GM18873 (cell line): Measurements from ENCODE around the gene TM9SF4.

Source experiments
- ATAC-seq: cut with Tn5 transposase; IDR thresholded peaks from one replicate; pipeline ENCODE4 v1.9.1; 2021; ENCODE audit warnings: mild to moderate bottlenecking, moderate library complexity, moderate number of reproducible peaks; ENCODE audit not compliant: unreplicated experiment, low FRiP score

The TM9SF4 gene

GRCh38 chr20:32204205-32205109 lies 94.9 kb downstream of the TM9SF4 start:
- no peak for ATAC-seq

- no peak for ATAC-seq
These were observed 95.8 kb downstream of the TM9SF4 start for GRCh38 chr20:32205110-32205842.

- ATAC-seq: no peak
These were observed 96.6 kb downstream of the TM9SF4 start for GRCh38 chr20:32205843-32206759.

- peak; percentile 19 for ATAC-seq
These were observed 97.5 kb downstream of the TM9SF4 start for GRCh38 chr20:32206760-32207625.

GRCh38 chr20:32207626-32208498 lies 98.3 kb downstream of the TM9SF4 start, which contains the start of the genes PLAGL2 and POFUT1:
Gene PLAGL2 (minus strand): TSS chr20:32207743. CDS start chr20:32202178, 5,565 bp downstream.
Gene POFUT1 (plus strand): TSS chr20:32207880. CDS start chr20:32207942, 62 bp downstream.
- ATAC-seq: peak; percentile 65

- no peak for ATAC-seq
These were observed 99.1 kb downstream of the TM9SF4 start for GRCh38 chr20:32208499-32209154.

- ATAC-seq: no peak
These were observed 100.5 kb downstream of the TM9SF4 start for GRCh38 chr20:32209850-32210605.

GRCh38 chr20:32213870-32214269 lies 104.4 kb downstream of the TM9SF4 start:
- ATAC-seq: no peak

GRCh38 chr20:32215147-32215546 lies 105.6 kb downstream of the TM9SF4 start:
- ATAC-seq: no peak

GRCh38 chr20:32215729-32216128 lies 106.2 kb downstream of the TM9SF4 start:
- no peak for ATAC-seq

- no peak for ATAC-seq
These were observed 106.9 kb downstream of the TM9SF4 start for GRCh38 chr20:32216179-32217142.
